NK-92 (cell line): ENCODE data around the gene TMEM138.

Source experiments
- DNase-seq: peaks from one replicate; lab custom pipeline; 2025; ENCODE audit not compliant: unreplicated experiment; lab: John Stamatoyannopoulos, UW

The TMEM138 gene

DNA sequence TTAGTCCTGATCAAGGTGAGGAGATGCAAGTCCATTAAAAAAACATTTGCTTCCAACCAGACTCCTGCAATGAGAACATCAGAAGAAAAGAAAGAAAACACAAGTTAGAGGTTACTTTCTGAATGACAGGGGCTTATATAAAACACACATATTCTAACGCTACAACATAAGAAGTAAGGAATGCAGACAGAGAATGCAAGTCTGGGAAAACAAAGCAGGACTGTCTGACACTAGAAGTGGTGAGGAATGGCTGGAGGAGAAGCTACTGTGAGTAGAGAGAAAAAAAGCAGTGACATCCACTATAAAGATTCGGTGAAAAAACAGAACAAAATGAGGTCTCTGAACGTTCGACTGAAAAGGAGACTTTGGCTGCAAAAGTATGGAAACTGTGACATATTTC is 42.5 kb downstream of the TMEM138 start:
- DNase-seq, result no peak

GRCh38 chr11:61406067-61406466 is 43.9 kb downstream of the TMEM138 start:
- DNase-seq, result no peak

DNA sequence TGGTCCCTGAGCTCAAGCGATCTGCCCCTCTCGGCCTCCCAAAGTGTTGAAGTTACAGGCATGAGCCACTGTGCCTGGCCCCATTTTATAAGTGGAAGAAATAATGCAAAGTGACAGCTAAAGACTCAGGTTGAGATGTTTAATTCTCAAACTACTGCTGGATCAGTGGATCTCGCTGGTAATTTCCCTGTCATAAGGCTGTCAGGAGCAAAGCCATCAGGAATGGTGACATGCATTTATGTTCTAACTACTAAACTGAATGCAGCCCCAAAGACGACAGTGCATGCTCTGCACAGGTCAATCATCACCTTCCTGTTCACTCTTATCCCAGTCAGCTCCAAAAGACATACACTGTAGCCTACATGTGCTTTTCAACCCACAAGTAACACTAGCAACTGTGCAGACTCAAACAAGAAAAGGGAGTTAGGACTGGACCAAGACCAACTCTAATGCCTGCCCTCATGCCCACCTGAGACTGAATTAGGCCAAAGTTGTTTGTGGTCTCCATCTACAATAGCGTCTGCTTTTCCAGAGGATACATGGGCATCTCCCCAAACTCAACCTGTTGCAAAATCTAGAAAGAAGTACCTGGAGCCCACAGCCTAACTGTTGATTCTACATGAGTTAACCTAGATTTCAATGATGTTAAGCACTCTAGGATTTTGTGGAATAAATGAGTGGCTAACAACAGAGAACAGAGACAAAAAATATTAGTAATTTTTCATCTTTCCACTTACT is 45.0 kb downstream of the TMEM138 start:
- DNase-seq, result no peak

GRCh38 chr11:61411589-61411988 is 49.4 kb downstream of the TMEM138 start:
- no peak for DNase-seq

- no peak for DNase-seq
These were observed 51.3 kb downstream of the TMEM138 start for GRCh38 chr11:61413496-61413895.

DNA sequence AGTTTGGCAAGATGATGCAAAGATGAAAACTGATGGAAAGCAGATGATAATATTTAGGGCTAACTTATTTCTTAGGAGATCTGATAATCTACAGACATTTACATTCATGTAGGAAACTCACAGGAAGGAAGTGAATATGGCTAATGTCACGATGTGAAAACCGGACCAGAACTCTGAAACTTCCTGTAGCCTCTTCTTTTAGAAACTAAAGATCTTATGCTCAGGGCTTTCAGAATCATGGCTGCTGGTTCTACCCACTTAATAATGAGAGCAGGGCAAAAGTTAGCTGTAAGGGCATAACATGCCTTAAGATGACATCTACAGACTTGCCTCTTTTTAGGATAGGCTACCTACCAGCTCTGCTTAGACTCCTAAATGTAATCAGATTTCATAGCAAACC is 52.4 kb downstream of the TMEM138 start:
- DNase-seq, result no peak

- no peak for DNase-seq
These were observed 53.2 kb downstream of the TMEM138 start for GRCh38 chr11:61415381-61415780.

GRCh38 chr11:61416941-61417340 is 54.8 kb downstream of the TMEM138 start:
- DNase-seq, result no peak

DNA sequence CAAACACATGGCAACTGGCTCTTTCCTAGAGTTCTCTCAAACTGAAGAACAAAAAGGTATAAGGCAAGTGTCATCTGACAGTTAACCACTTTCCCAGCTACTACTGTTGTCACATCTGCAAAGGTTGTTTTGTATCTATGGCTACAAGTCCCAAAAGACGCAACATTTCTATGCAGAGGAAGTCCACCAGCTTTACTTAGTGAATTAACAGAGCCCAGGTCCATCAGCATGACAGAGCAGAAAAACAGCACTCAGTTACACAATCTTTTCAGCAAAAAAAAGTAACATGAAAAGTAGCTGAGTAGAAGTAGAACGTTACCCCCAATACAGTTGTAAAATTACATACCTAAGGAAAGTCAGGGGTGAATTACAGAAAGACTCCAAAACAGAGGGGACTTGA is 55.5 kb downstream of the TMEM138 start:
- no peak for DNase-seq

DNA sequence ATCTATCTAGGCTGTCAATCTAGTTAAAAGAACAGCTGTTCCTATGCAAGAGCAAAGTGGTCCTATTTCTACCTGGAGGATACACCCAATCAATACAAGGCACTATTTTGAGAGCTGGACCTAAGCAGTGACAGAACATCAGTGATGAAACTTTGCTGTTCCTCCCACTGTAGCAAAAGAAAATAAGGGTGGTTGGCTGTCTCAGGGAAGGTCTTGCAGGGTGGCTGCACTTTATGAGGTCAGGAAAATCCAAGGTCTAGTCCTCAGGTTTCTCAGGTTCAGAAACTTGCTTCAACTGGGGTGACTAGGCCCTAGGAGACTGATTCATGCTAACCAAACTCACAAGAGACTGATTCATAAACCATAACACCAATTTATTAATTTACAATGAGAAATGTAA is 56.0 kb downstream of the TMEM138 start:
- no peak for DNase-seq
